GM18520 (cell line): ENCODE data around the gene ARMC7.
A peak's percentile ranks its signal among the peaks of the same experiment; 100 is the strongest.
"Not testable (repeated sequence)": the region's sequence is repeated elsewhere in the genome, so short reads cannot be mapped to it uniquely, and the experiment has no call there.

ENCODE experiments used
- ATAC-seq: cut with Tn5 transposase; IDR thresholded peaks from one replicate; pipeline ENCODE4 v1.9.1; 2021; ENCODE audit not compliant: unreplicated experiment

Gene ARMC7

DNA sequence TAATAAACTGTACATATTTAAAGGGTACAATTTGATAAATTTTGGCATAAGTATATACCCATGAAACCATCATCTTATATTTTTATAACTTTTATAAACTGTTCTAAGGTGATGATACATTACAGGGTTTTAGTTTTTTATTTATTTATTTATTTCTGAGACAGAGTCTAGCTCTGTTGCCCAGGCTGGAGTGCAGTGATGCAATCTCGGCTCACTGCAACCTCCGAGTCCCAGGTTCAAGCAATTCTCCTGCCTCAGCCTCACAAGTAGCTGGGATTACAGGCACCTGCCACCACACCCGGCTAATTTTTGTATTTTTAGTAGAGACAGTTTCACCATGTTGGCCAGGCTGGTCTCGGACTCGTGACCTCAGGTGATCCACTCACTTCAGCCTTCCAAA, 18.2 kb downstream of the ARMC7 start:
- ATAC-seq: not testable (repeated sequence)

DNA sequence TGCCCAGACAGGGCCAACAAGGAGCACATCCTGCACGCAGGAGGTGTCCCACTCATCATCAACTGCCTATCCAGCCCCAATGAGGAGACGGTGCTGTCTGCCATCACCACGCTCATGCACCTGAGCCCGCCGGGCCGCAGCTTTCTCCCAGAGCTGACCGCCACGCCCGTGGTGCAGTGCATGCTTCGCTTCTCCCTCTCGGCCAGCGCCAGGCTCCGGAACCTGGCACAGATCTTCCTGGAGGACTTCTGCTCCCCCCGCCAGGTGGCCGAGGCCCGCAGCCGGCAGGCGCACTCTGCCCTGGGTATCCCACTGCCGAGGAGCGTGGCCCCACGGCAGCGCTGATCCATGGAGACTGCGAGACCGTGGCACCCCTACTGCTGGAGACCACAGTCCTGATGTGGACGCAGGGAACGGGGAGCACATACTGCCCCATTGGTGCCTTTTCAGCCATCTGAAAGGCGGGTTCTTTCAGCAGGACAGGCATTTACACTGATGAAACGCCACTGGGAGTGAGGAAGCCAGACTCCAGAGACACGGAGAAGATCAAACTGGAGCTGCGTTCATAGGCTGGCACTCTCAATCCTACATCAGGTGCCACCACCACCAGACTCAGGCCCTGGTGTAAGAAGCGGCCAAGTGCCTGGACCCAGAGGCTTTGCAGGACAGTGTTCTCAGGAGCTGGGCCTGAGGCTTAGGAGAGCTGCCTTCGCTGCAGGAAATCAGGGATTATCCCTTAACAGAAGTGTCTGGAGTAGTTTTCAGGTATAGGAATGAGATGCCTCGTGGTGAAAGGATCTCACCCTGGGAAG, 19.1 kb downstream of the ARMC7 start:
- no peak for ATAC-seq

DNA sequence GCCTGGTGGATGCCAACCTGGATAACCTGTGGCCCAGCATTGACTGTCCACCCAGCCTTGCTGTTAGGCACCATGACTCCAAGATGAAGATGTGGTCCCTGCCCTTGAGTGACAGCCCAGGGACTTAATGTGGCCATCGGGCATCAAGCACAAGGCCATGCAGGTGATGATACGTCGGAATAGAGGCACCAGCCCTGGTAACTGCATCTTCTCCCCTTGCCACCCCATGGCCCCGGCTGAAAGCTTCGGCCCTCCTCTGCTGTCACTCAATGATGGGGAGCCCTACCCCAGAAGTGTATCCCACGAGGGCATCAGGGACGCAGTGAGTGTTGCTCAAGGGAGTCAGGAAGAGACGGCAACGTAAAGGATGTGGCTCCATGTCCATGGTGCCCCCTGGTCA, 19.8 kb downstream of the ARMC7 start:
- ATAC-seq: no peak

DNA sequence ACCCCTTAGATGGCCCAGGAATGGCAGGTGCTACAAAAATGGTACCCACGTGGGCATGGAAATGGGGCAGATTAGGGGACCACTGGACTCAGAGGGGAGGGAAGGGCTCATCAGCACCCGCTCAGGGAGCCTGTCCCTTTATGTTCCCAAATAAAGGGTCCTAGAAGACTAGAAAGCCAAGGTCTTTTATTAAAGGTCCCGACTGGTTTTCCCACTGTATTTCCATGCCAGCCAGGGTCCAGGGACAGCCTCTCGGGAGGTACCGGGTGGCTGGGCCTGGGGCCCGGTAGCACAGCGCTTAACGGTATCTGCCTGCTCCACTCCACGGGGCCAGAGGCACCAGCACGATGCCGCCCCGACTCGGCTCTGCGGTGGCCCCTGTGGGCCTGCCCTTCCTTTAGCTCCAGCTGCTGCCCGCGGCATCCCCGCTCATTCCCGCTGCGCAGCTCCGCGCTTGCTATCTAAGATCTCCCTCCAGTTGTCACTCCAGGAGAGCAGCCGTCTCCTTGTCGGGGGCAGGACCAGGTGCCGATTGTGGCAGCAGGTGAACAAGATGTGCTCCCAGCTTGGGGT, 20.4 kb downstream of the ARMC7 start:
- no peak for ATAC-seq

DNA sequence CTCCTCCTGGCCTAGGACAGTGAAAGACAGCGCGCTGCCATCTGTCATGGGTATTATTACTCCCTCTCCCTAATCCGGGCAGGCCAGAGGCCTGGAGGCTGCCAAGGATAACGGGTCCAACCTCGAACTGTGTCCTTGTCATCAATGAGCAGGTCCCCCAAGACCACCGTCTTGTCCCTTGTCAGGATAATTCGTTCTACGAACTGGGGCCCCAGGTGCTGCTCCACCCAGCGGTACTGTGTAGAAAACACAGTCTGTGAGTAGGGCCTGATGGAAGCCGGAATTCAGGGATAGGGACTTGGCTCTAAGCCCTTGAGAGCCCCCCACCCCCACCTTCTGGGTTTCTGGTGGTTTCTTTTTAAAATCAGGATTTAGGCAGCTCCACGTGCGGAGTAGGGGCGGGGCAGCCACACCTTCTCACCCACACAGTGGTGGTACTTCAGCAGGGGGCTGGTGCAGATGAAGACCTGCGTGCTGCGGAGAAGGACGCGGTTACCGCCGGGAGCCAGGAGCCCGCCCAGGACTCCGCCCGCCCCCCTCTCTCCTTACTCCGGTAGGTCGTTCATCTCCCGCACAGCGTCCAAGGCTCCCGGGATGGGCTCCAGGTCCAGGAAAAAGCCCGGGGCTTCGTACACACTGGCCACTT, 21.0 kb downstream of the ARMC7 start:
- ATAC-seq: no peak

DNA sequence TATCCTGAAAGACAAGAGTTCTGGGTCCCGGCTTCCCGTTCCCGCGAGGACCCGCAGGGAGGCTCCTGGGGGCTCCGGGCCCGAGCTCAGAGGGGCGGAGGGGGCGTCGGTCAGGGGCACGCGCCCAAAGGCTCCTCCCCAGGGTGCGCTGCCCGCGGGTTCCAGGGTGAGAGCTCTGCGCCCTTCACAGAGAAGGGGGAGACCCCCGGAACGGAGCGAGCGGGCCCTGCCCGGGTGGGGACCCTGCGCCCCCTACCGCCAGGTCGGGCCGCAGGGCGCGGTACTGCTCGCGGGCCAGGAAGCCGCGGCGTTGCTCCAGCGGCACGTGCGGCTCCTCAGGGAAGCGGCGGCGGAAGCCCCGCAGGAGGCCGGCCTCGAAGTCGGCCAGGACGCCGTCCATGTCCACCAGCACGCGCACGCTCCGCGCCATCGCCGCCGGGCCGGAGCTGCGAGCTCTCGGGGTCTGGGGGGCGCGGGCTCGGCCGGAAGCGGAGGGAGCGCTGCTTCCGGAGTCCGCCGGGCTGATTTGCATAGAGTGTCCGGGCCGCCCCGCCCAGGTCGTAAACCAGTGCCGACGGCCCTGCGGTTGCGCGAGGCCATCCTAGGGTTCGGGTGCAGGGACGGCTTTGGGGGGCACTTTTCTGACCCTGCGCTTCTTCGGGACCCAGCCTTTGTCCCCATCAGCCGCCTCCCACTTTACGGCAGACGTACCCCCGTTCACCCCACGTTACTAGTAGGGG, 21.7 kb downstream of the ARMC7 start, which contains the start of gene NT5C:
TSS of gene NT5C (minus strand) at position 465 of the 740 bp plus-strand sequence. CDS start at position 430, 35 bp downstream.
- peak; percentile 69 for ATAC-seq

DNA sequence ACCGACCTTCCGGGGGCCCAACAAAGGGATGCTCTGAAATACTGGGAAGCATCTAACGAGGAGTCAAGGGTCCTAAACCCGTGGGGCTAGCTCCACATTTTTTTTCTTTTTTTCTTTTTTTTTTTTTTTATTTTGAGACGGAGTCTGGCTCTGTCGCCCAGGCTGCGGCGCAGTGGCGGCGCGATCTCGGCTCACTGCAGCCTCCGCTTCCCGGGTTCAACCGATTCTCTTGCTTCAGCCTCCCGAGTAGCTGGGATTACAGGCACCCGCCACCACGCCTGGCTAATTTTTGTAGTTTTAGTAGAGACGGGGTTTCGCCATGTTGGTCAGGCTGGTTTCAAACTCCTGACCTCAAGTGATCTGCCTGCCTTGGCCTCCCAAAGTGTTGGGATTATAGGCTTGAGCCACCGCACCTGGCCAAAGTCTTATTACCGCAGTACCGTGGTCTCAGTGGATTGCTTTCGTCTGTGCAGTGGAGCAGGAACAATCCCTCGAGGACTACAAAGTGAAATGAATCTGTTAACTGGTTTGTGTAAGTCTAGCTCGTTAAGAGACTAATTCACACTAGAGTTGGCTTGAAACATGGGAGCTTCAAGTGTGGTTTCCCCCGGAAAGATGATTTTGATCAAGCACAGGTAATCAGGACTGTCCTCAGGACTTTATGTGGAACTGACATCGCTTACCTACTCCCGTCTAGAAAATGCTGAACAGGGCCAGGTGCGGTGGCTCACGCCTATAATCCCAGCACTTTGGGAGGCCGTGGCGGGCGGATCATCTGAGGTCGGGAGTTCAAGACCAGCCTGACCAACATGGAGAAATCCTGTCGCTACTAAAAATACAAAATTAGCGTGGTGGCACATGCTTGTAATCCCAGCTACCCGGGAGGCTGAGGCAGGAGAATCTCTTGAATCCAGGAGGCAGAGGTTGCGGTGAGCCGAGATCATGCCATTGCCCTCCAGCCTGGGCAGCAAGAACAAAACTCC, 22.5 kb downstream of the ARMC7 start:
- not testable (repeated sequence) for ATAC-seq

DNA sequence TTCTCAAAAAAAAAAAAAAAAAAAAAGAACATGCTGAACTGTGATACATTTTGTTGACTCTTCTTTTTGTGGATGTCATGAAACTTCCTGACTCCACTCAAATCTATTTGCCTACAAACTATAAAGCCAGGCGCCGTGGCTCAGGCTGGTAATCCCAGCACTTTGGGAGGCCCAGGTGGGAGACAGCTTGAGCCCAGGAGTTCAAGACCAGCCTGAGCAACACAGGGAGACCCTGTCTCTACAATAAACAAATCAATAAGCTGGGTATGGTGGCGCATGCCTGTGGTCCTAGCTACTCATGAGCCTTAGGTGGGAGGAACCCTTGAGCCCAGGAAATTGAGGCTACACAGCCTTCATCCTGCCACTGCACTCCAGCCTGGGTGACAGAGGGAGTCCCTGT, 23.2 kb downstream of the ARMC7 start:
- ATAC-seq: no peak

DNA sequence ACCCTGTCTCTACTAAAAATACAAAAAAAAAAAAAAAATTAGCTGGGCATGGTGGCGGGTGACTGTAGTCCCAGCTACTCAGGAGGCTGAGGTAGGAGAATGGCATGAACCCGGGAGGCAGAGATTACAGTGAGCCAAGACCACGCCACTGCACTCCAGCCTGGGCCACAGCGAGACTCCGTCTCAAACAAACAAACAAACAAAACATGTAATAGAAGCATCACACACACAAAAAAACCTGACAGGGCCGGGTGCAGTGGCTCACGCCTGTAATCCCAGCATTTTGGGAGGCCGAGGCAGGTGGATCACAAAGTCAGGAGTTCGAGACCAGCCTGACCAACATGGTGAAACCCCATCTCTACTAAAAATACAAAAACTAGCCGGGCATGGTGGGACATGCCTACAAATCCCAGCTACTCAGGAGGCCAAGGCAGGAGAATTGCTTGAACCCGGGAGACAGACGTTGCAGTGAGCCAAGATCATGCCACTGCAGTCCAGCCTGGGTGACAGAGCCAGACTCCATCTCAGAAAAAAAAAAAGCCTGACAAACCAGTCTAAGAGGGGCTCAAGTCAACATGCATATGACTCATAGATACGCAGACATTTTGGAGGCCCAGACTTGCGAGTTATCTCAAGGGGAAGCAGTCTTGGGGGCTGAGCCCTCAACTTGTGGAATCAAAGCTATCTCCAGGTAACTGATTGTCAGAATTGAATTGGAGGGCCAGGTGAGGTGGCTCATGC, 24.0 kb downstream of the ARMC7 start:
- ATAC-seq: not testable (repeated sequence)

DNA sequence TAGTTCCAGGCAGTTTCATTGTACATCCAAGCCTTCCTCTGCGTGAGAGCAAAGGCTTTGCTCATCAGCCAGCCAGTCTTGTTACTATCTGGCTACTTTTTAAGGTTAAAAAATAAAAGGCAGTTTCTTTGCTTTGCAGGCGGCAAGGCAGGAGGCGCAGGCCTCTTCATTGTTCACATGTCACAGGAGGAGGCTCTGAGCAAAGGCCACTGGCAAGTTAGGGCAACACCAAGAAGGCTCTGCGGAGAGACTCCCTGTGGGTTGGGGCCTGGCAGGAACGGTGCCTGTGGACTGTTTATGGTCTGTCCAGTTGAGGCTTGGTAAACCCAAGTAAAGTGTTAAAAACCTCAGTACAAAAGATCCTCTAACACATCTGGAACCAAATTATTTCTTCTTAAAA, 25.7 kb downstream of the ARMC7 start:
- ATAC-seq: no peak

DNA sequence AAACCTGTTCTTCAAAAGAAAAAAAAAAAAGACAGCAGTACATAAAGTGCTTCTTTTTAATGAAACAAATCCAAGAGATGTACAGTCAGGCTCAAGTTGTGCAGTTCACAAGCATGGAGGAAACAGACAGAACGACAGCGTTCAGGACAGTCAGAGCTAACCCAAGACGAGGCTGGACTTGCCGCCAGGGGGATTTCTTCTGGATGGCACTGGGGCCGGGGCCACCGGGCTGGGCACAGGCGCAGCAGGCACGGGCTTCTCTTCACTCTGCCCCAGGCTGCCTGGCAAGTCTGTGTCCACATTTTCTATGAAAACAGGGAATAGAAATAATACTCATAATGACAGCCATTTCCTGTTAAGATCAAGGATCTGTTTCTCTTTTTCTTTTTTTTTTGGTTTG, 26.2 kb downstream of the ARMC7 start:
- no peak for ATAC-seq

DNA sequence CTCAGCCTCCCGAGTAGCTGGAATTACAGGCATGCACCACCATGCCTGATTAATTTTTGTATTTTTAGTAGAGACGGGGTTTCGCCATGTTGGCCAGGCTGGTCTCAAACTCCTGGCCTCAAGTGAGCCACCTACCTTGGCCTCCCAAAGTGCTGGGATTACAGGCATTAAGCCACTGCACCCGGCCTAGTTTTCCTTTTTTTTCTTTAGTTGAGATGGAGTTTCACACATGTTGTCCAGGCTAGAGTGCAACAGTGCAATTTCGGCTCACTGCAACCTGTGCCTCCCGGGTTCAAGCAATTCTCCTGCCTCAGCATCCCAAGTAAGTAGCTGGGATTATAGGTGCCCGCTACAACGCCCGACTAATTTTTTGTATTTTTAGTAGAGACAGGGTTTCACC, 28.0 kb downstream of the ARMC7 start:
- ATAC-seq: not testable (repeated sequence)

DNA sequence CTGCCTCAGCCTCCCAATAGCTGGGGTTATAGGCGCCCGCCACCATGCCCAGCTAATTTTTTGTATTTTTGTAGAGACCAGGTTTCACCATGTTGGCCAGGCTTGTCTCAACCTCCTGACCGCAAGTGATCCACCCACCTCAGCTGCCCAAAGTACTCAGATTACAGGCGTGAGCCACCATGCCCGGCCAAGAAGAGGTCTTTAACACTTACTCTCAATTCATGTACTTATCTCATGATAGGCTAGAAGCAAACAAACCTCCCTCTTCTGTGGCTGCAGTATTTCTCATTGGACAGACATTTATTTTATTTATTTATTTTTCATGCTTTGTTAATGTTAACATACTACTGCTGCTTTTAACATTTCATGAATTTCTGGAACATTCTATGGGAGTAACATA, 28.8 kb downstream of the ARMC7 start:
- ATAC-seq: no peak

DNA sequence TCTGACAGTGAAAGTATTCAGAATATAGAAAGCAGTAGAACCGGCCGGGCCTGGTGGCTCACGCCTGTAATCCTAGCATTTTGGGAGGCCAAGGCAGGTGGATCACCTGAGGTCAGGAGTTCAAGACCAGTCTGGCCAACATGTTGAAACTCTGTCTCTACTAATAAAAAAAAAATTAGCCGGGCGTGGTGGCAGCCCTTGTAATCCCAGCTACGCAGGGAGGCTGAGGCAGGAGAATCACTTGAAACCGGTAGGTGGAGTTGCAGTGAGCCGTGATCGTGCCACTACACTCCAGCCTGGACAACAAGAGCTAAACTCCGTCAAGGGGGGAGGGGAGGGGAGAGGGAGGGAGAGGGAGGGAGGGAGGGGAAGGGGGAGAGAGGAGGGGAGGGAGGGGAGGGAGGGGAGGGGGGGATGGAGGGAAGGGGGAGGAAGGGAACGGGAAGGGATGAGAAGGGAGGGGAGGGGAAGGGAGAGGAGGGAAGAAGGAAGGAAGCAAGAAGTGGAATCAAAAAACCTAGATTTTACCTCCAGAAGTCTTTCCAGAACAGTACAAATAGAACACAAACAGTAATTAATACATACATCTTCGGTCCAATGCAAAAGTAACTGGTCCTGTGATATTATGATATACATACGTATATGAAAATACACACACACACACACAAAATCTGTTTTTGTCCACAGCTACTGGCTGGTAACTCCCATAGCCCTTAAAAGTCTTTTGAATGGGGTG, 32.6 kb downstream of the ARMC7 start:
- no peak for ATAC-seq

DNA sequence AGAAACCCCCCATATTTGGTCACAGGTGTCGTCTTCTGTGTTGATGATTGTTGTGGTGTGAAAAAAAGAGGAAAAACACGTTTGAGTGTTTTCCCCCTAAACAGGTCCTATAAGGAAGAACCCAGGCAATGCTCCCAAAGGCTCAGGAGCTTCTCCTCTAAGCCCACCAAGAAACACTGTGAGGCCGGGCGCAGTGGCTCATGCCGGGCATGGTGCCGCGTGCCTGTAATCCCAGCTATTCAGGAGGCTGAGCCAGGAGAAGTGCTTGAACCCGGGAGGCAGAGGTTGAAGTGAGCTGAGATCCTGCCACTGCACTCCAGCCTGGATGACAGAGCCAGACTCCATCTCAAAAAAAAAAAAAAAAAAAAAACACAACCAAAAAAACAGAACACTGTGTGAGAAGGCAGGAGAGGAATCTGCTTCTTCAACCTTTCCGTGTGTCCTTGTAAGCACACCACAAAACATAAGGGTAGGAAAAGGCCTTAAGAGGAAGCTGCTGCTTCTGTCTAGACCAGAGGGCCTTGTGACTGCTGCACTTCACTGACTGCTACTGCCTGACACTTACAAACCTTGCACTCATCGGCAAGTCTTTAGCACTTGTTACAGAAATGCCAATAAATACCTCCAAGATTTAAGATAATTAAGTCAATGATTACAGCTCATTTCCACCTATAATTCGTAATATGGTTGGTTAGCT, 35.2 kb downstream of the ARMC7 start:
- ATAC-seq: no peak

DNA sequence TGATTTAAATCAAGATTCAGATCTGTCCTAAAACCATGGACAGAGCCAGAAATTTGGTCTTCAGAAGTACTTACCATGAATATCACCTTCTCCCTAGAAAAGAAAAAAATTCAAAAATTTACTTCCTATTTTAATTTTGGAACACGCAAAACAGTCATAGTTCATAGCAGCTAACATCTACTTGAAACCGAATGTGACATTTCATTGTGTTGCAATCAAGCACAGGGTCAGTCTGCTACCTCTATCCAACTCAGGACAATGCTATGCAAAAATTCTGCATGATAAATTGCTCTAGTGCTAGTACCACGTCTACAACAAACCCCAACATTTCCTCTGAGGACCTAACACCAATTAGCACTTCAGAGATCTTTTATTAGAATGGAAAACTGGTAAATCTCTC, 36.8 kb downstream of the ARMC7 start:
- no peak for ATAC-seq

DNA sequence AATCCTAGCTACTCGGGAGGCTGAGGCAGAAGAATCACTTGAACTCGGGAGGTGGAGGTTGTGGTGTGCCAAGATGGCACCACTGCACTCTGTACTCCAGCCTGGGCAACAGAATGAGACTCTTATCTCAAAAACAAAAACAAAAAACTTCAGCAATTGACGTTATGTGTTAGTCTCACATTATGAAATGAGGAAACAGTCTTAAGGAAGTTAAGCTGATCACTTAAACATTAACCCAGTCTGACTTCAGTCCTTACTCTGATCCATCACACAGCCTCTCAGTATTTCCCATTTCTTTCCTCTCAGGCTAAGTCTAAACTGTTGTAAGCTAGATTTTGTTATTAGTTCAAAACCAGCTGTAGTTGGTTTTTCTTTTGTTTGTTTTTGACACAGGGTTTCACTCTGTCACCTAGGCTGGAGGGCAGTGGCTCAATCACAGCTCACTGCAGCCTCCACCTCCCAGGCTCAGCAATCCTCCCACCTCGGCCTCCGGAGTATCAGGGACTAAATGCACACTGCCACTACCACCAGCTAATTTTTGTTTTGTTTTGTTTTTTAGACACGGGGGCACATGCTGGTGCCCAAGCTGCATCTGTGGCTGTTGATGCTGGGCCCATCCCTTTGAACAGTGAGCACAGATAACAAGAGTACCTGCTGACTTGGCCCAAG, 38.2 kb downstream of the ARMC7 start:
- ATAC-seq: no peak

DNA sequence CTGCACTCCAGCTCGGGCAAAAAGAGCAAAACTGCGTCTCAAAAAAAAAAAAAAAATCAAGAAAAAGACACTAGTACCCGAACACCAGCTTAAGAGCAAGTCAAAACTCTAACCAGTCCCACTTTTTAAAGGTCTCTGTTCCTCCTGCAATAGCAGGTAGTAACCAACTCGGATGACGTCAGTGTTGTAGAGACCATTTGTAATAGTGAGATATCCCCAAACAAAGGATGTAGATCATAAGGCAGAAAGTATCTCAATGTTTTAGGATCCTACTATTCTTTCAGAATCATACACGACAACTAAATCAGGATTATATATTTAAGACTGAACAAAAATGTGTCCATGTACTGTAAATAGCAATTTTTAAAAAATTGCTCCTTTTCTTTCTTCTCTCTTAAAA, 42.2 kb downstream of the ARMC7 start:
- no peak for ATAC-seq
